ENCODE measurements around the gene CIZ1. TPM values are rescaled to one million over a fixed set of nuclear protein-coding genes. Genes with fewer than 3 reads are reported as not detected.

The CIZ1 gene
- total RNA-seq, 1 donor: 34.1 TPM

DNA sequence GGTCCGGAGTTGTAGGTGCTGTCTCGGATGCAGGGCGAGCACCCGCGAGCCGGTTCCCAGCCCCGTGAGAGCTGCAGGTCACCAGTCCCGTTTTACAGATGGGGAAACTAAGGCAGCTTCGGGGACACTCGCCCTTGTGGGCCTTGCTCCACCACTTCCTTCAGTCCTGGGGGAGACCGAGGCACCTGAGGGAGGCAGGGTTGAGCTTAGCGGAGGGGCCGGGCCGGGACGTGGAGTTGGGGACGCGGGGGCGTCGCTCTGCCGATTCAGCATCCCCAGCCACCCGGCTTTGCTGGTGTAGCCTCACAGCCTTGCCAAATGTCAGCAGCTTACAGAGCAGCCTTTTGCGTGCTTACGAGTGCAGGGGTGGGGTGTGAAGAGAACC, 30.8 kb downstream of the CIZ1 start:
- peak; percentile 11 for DNase-seq (ENCODE audit: low read depth)
- TF ChIP-seq, protein P1, sequence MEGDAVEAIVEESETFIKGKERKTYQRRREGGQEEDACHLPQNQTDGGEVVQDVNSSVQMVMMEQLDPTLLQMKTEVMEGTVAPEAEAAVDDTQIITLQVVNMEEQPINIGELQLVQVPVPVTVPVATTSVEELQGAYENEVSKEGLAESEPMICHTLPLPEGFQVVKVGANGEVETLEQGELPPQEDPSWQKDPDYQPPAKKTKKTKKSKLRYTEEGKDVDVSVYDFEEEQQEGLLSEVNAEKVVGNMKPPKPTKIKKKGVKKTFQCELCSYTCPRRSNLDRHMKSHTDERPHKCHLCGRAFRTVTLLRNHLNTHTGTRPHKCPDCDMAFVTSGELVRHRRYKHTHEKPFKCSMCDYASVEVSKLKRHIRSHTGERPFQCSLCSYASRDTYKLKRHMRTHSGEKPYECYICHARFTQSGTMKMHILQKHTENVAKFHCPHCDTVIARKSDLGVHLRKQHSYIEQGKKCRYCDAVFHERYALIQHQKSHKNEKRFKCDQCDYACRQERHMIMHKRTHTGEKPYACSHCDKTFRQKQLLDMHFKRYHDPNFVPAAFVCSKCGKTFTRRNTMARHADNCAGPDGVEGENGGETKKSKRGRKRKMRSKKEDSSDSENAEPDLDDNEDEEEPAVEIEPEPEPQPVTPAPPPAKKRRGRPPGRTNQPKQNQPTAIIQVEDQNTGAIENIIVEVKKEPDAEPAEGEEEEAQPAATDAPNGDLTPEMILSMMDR (IDR thresholded peaks at IDR 0.05; ENCODE audit: insufficient read depth, low read depth, low read length): no peak
- peak overlapping the region; percentile 90 for H3K4me3 ChIP-seq (ENCODE audit: low read depth, low read length)

DNA sequence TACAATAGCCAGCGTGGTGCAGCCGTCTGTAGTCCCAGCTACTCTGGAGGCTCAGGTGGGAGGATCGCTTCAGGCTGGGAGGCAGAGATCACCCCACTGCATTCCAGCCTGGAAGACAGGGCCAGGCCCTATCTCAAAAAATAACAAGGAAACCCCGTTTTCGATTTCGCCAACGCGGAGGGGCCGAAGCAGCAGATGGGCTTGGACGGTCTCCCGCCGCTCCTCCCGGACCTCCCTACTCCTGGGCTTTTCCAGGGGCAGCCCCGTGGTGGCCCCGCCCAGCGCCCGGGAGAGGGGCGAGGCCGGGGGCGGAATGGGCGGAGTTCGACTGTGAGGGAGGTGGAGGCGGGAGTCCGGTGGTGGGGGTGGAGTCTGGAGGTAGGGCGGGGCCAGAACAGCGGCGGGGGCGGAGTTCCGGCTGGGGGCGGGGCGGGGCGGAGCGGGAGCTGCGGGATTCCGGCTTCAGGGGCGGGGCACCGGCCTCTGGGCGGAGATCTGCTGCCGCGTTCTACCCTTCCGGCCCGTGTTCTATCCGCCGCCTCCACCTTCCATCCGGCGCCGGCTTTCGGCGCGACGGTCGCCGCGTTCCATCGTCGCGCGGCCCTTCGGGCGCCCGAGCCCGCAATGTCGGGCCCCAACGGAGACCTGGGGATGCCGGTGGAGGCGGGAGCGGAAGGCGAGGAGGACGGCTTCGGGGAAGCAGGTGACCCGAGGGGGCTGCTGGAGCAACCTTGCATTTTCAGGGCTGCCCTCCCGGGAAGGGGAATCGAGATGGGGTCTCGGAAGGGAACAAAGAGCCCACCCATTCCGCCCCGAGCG, 31.4 kb downstream of the CIZ1 start, which contains the start of gene BBLN:
TSS of gene BBLN (plus strand) at position 482 of the 819 bp plus-strand sequence. CDS start at position 625, 143 bp downstream.
- TF ChIP-seq, protein P1 (IDR thresholded peaks at IDR 0.05; ENCODE audit: insufficient read depth, low read depth, low read length): no peak
- peak within 1 kb of the TSS; percentile 90 for H3K4me3 ChIP-seq (ENCODE audit: low read depth, low read length)
- DNase-seq (ENCODE audit: low read depth): peak; percentile 93

- TF ChIP-seq, protein P1 (IDR thresholded peaks at IDR 0.05; ENCODE audit: insufficient read depth, low read depth, low read length): no peak
- DNase-seq (ENCODE audit: low read depth): no peak
- H3K4me3 ChIP-seq (ENCODE audit: low read depth, low read length): peak overlapping the region; percentile 62
Observed at GRCh38 chr9:128159522-128159783, 31.9 kb downstream of the CIZ1 start.

- no peak overlapping the region for H3K4me3 ChIP-seq (ENCODE audit: low read depth, low read length)
- DNase-seq (ENCODE audit: low read depth): no peak
- TF ChIP-seq, protein P1 (IDR thresholded peaks at IDR 0.05; ENCODE audit: insufficient read depth, low read depth, low read length): no peak
Observed at GRCh38 chr9:128155736-128156500, 35.5 kb downstream of the CIZ1 start.

- no peak for DNase-seq (ENCODE audit: low read depth)
- TF ChIP-seq, protein P1 (IDR thresholded peaks at IDR 0.05; ENCODE audit: insufficient read depth, low read depth, low read length): no peak
- H3K4me3 ChIP-seq (ENCODE audit: low read depth, low read length): no peak overlapping the region
Observed at GRCh38 chr9:128153947-128154695, 37.3 kb downstream of the CIZ1 start.

GRCh38 chr9:128153060-128153946, 38.1 kb downstream of the CIZ1 start:
- TF ChIP-seq, protein P1 (IDR thresholded peaks at IDR 0.05; ENCODE audit: insufficient read depth, low read depth, low read length): no peak
- H3K4me3 ChIP-seq (ENCODE audit: low read depth, low read length): no peak overlapping the region
- no peak for DNase-seq (ENCODE audit: low read depth)
